ENCODE results near the gene KLC4.

GRCh38 chr6:43047998-43048397 lies 11.4 kb upstream of the KLC4 start:
- no peak for TF ChIP-seq CTCF (IDR thresholded peaks at IDR 0.05; ENCODE audit: low read length)
- no peak for TF ChIP-seq EZH2 (IDR thresholded peaks at IDR 0.05; ENCODE audit: borderline replicate concordance, low read length)
